ENCODE measurements around the gene SLC5A6. TPM values are rescaled to one million over a fixed set of nuclear protein-coding genes. Genes with fewer than 3 reads are reported as not detected.
"Not testable (repeated sequence)": the region's sequence is repeated elsewhere in the genome, so short reads cannot be mapped to it uniquely, and the experiment has no call there.

SLC5A6 gene
- total RNA-seq, 1 experiment from 2014 or later, result 86.8 TPM

- no peak for DNase-seq (ENCODE audit: low read depth)
Measured at GRCh38 chr2:27205206-27205605, 6.9 kb downstream of the SLC5A6 start.

GRCh38 chr2:27204566-27204965 is 7.5 kb downstream of the SLC5A6 start:
- no peak for DNase-seq (ENCODE audit: low read depth)

- DNase-seq (ENCODE audit: low read depth), result no peak
Measured at GRCh38 chr2:27203741-27204140, 8.3 kb downstream of the SLC5A6 start.

- peak; percentile 37 for DNase-seq (ENCODE audit: low read depth)
Measured at GRCh38 chr2:27202854-27203253, 9.2 kb downstream of the SLC5A6 start.

DNA sequence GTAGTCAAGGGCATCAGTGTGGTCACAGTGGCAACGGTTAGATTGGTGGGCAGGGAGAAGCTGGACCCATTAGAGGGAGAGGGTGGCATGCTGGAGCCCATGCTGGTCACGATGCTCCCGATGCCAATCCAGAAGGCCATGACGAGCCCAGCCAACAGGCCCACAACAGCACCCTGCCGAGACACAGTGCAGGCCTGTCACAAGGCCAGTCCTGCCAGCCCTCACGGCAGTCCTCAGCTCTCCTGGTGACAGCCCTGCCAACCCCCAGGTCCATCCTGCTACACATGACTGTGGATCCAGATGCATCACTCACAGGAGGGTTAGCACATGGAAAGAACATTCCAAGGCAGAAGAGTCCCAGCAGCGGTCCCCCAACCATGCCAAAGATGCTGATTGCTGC is 10.4 kb downstream of the SLC5A6 start:
- no peak for DNase-seq (ENCODE audit: low read depth)

GRCh38 chr2:27199241-27199640 is 12.8 kb downstream of the SLC5A6 start:
- DNase-seq (ENCODE audit: low read depth), result no peak

- no peak for DNase-seq (ENCODE audit: low read depth)
Measured at GRCh38 chr2:27198627-27199026, 13.4 kb downstream of the SLC5A6 start.

DNA sequence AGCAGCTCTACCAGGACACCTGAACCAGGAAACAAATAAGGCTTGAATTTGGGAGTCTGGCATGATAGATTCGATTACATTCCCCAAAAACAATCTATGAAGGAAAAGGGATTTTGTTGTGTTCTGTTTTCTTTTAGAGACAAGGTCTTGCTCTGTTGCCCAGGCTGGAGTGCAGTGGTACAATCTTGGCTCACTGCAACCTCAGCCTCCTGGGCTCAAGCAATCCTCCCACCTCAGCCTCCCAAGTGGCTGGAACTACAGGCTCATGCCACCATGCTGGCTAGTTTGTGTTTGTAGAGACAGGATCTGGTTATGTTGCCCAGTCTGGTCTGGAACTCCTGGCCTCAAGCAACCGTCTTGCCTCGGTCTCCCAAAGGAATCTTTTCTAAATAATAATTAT is 14.0 kb downstream of the SLC5A6 start:
- DNase-seq (ENCODE audit: low read depth), result not testable (repeated sequence)

DNA sequence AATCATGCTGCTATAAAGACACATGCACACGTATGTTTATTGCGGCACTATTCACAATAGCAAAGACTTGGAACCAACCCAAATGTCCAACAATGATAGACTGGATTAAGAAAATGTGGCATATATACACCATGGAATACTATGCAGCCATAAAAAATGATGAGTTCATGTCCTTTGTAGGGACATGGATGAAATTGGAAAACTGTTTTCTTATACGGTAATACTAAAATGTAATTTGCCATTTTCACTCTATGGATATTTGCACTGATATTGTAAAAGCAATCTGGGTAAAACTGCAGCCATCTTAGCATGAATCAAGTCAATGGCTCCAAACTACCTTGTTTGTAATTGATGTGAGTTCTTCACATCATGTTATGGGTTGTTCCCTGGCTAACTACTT is 16.3 kb downstream of the SLC5A6 start:
- not testable (repeated sequence) for DNase-seq (ENCODE audit: low read depth)

- no peak for DNase-seq (ENCODE audit: low read depth)
Measured at GRCh38 chr2:27194538-27195354, 17.3 kb downstream of the SLC5A6 start.

GRCh38 chr2:27191070-27191829 is 20.8 kb downstream of the SLC5A6 start:
- peak; percentile 53 for DNase-seq (ENCODE audit: low read depth)

DNA sequence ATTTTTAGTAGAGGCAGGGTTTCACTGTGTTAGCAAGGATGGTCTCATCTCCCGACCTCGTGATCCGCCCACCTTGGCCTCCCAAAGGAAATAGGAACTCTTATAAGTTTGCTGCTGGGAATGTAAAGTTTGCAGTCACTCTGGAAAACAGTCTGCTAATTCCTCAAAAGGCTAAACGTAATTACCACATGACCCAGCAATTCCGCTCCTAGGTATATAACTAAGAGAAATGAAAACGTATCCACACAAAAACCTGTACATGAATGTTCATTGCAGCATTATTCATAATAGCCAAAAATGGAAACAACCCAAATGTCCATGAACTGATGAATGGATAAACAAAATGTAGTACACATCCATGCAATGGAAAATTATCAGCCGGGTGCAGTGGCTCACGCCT is 22.1 kb downstream of the SLC5A6 start:
- DNase-seq (ENCODE audit: low read depth), result no peak

- no peak for DNase-seq (ENCODE audit: low read depth)
Measured at GRCh38 chr2:27186613-27187345, 25.3 kb downstream of the SLC5A6 start.

DNA sequence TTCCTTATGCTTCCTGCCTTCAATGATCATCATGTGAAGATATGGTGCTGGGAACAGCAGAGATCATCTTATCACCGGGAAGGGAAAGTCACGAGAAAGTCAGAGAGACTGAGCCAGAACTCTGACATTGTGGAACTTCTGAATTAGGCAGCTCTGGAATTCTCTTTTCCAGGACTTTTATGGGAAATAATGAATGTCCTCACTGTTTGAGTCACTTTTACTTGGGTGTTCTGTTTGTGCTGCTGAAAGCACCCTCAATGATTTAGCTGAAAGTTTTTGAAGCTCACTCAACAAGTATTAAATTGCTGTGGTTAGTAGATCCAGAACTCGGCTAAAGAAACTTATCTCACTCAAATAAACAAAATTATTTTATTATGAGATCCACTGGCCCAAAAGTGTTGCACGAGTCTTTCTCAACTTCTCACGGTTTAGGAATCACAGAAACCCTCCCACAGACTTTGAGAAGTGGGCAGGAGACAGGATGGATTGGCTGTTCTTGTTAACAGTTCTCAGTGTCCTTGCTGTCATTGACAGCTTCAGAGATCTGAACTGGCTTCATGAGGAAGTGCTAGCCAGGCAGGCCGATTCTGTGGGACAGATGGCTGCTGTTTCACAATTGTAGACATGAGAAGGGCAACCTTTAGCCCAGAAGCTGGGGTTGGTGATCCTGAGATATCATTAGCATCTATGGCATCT is 26.6 kb downstream of the SLC5A6 start:
- DNase-seq (ENCODE audit: low read depth), result peak; percentile 15

GRCh38 chr2:27184115-27184514 is 28.0 kb downstream of the SLC5A6 start:
- DNase-seq (ENCODE audit: low read depth), result no peak

DNA sequence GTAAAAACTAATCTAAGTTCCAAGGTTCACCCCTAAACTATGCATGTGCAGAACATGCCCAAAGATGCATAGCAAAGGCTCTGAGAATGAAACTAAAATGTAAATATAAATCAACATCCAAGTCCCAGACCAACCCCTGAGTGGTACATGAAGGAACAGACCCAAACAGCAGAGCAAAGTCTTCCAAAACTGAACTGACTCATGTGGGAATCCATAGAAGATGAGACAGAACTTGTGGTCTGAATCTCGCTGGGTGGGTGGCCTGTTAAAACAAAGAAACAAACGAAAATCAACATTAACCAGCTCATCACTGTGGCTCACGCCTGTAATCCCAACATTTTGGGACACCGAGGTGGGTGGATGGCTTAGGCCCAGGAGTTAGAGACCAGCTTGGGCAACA is 29.7 kb downstream of the SLC5A6 start:
- peak; percentile 52 for DNase-seq (ENCODE audit: low read depth)

DNA sequence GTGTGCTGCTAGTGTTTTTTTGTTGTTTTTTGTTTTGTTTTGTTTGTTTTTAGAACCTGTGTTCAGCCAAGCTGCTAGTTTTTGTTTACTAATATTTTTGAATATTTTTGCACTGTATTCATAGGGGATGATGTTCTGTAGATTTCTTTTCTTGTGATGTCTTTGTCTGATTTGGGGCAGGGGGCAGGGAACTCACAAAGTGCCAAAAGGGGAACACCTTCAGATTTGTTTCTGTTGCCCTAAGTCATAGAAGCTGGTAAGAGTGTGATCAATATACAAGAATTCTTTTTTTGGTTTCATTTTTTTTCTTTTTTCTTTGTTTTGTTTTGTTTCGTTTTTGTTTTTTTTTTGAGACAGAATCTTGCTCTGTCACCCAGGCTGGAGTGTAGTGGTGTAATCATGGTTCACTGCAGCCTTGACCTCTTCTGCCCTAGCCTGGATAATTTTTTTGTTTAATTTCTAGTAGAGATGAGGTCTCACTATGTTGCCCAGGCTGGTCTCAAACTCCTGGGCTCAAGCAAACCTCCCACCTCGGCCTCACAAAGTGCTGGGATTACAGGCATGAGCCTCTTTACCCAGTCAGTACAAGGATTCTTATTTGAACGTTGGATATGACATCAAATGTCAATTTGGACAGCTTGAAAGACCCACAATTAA is 32.6 kb downstream of the SLC5A6 start:
- DNase-seq (ENCODE audit: low read depth), result no peak

DNA sequence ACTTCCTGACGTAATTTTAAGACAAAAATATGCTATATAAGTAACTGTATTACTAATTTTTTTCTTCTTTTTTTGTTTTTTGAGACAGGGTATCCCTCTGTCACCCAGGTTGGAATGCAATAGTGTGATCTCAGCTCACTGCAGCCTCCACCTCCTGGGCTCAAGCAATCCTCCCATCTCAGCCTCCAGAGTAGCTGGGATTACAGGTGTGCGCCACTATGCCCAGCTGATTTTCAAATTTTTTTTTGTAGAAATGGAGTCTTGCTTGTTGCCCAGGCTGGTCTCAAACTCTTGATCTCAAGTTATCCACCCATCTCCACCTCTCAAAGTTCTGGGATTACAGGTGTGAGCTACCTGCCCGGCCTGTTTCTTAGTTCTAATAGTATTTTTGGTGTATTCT is 33.6 kb downstream of the SLC5A6 start:
- no peak for DNase-seq (ENCODE audit: low read depth)

DNA sequence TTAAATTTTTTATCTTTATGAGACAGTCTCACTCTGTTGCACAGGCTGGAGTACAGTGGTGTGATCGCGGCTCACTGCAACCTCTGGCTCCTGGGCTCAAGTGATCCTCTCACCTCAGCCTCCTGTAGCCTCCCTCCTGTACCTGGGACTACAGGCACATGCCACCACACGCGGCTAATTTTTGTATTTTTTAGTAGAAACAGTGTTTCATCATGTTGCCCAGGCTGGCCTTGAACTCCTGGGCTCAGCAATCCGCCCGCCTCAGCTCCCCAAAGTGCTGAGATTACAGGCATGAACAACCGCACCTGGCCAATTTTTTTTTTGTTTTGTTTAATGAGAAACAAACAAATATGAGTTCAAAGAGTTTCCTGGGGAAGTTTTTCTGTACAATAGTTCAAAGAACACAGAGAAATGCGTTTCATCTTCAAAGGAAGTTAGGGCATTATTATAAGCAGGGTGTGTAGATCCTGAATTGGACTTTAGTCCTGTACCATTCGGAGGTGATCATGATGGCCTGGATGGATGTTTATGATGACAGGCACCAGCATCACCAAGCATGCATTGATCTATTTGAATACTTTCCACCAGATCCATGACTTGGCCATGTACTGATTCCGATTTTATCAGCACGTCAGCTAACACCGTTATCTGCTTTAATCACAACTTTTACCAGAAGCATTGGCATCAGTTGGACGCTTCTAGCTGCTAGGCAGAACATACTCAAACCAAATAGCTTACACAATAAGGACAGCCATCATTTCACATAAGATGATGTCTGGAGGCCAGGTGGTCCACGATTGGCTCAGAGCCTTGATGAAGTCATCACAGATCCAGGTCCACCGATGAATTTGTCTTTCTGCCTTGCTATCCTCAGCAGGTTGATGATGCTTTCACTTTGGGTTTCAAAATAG is 34.4 kb downstream of the SLC5A6 start:
- DNase-seq (ENCODE audit: low read depth), result no peak

DNA sequence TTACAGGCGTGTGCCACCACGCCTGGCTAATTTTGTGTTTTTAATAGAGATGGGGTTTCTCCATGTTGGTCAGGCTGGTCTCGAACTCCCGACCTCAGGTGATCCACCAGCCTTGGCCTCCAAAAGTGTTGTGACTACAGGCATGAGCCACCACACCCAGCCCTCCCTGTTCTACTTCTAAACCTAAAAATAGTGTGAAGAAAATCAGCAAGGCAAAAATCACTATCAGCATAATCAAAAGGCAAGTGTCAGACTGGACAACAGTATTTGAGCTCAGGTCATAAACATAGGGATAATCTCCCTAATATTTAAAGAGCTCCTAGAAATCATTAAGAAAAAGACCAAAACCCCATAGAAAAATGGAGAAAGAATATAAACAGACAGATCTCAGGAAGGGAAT is 36.3 kb downstream of the SLC5A6 start:
- not testable (repeated sequence) for DNase-seq (ENCODE audit: low read depth)
